Measurements from ENCODE around the gene PREX1. TPM values are rescaled to one million over a fixed set of nuclear protein-coding genes. Genes with fewer than 3 reads are reported as not detected.

The PREX1 gene
- total and polyA plus RNA-seq, 2 experiments from 2014 or later = 2.4 to 10.3 TPM

DNA sequence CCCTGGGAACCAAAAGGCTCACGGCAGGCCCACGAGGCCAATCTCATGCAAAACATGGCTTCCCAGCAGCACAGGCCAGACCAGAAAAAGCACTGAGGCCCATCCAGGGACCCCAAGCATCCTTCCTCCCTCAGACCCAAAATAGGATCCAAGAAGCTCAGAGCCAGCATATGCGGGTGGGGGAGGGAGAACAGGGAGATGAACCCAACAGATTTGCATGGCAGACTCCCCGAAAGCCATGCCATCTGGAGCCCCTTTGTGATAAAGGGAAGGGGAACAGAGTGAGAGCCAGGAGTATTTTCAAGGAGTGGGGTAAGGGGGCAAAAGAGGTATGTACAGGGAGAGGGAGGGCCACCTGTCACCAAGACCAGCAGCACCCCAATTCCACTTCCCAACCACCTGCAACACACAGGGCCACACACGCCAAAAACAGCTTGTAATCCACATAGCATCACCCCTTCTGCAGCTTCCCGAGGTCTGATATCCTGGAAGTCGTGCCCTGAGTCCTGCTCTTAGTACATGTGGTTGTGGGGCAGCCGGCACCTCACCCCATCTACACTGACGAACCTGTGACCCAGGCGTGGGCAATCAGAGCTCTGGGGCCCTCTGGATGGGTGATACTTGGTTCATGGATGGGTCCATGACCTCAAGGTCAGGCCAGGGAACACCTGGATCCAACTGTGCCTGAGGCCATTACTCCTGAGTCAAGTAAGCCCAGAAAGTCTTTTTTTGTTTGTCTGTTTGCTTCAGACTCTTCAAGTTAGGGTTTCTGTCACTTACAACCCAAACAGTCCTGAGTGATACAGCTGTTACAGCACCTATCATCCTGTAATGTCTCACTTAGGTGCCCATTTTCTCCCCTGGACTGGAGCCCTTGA is 24.4 kb downstream of the PREX1 start:
- Histone ChIP-seq H3K27me3 (ENCODE audit: insufficient read depth) (no peaks in the 10 kb centered on the region), H4K20me1 (replicated peaks; ENCODE audit: insufficient read depth) (no peaks in the 10 kb centered on the region), H3K4me3 (no peak overlapping the region), H3K4me1 (ENCODE audit: insufficient read depth) (no peaks in the 10 kb centered on the region), H3K36me3 (ENCODE audit: insufficient read depth) (no peaks in the 10 kb centered on the region), H3K27ac (ENCODE audit: low read depth) (no peak overlapping the region), H3K79me2 (replicated peaks; ENCODE audit: insufficient read depth) (no peaks in the 10 kb centered on the region), H3K9me2 (ENCODE audit: insufficient read depth) (no peaks in the 10 kb centered on the region), H2AFZ (no peak overlapping the region), H3F3A (replicated peaks; ENCODE audit: low read depth) (no peaks in the 10 kb centered on the region), H3K4me2 (no peak overlapping the region)
- peaks cover 4% of the 10 kb centered on the region; the same call in 2 of the 3 replicates for H3K9me3 Mint-ChIP-seq
- H3K36me3 Mint-ChIP-seq (ENCODE audit: low read depth) = peaks cover 11% of the 10 kb centered on the region
- H3K4me1 Mint-ChIP-seq = peaks cover 5% of the 10 kb centered on the region
- H3K27me3 Mint-ChIP-seq (ENCODE audit: insufficient read depth, low read depth, poor library complexity) = peaks cover 4% of the 10 kb centered on the region
- ATAC-seq (no peak), DNase-seq (ENCODE audit: low spot score) (no peak)
- TF ChIP-seq ZNF114 (CRISPR knock-in tag; IDR thresholded peaks at IDR 0.05) (no peak), JUNB (IDR thresholded peaks at IDR 0.05; ENCODE audit: unreplicated experiment) (no peak), STAT1 (IDR thresholded peaks at IDR 0.05; ENCODE audit: unreplicated experiment) (no peak), CREB1 (CRISPR knock-in tag; IDR thresholded peaks at IDR 0.05; ENCODE audit: low read depth) (no peak), NANOG (IDR thresholded peaks at IDR 0.05; ENCODE audit: borderline replicate concordance) (no peak), EZH2phosphoT487 (IDR thresholded peaks at IDR 0.05; ENCODE audit: unreplicated experiment) (no peak), ZNF331 (CRISPR knock-in tag; IDR thresholded peaks at IDR 0.05; ENCODE audit: low read depth) (no peak), EZH2 (IDR thresholded peaks at IDR 0.05; ENCODE audit: low read depth, unreplicated experiment) (no peak), POLR2AphosphoS5 (IDR thresholded peaks at IDR 0.05; ENCODE audit: low read depth) (no peak)
- TF ChIP-seq, protein P1, sequence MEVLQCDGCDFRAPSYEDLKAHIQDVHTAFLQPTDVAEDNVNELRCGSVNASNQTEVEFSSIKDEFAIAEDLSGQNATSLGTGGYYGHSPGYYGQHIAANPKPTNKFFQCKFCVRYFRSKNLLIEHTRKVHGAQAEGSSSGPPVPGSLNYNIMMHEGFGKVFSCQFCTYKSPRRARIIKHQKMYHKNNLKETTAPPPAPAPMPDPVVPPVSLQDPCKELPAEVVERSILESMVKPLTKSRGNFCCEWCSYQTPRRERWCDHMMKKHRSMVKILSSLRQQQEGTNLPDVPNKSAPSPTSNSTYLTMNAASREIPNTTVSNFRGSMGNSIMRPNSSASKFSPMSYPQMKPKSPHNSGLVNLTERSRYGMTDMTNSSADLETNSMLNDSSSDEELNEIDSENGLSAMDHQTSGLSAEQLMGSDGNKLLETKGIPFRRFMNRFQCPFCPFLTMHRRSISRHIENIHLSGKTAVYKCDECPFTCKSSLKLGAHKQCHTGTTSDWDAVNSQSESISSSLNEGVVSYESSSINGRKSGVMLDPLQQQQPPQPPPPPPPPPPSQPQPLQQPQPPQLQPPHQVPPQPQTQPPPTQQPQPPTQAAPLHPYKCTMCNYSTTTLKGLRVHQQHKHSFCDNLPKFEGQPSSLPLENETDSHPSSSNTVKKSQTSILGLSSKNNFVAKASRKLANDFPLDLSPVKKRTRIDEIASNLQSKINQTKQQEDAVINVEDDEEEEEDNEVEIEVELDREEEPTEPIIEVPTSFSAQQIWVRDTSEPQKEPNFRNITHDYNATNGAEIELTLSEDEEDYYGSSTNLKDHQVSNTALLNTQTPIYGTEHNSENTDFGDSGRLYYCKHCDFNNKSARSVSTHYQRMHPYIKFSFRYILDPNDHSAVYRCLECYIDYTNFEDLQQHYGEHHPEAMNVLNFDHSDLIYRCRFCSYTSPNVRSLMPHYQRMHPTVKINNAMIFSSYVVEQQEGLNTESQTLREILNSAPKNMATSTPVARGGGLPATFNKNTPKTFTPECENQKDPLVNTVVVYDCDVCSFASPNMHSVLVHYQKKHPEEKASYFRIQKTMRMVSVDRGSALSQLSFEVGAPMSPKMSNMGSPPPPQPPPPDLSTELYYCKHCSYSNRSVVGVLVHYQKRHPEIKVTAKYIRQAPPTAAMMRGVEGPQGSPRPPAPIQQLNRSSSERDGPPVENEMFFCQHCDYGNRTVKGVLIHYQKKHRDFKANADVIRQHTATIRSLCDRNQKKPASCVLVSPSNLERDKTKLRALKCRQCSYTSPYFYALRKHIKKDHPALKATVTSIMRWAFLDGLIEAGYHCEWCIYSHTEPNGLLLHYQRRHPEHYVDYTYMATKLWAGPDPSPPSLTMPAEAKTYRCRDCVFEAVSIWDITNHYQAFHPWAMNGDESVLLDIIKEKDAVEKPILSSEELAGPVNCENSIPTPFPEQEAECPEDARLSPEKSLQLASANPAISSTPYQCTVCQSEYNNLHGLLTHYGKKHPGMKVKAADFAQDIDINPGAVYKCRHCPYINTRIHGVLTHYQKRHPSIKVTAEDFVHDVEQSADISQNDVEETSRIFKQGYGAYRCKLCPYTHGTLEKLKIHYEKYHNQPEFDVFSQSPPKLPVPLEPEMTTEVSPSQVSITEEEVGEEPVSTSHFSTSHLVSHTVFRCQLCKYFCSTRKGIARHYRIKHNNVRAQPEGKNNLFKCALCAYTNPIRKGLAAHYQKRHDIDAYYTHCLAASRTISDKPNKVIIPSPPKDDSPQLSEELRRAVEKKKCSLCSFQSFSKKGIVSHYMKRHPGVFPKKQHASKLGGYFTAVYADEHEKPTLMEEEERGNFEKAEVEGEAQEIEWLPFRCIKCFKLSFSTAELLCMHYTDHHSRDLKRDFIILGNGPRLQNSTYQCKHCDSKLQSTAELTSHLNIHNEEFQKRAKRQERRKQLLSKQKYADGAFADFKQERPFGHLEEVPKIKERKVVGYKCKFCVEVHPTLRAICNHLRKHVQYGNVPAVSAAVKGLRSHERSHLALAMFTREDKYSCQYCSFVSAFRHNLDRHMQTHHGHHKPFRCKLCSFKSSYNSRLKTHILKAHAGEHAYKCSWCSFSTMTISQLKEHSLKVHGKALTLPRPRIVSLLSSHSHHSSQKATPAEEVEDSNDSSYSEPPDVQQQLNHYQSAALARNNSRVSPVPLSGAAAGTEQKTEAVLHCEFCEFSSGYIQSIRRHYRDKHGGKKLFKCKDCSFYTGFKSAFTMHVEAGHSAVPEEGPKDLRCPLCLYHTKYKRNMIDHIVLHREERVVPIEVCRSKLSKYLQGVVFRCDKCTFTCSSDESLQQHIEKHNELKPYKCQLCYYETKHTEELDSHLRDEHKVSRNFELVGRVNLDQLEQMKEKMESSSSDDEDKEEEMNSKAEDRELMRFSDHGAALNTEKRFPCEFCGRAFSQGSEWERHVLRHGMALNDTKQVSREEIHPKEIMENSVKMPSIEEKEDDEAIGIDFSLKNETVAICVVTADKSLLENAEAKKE (CRISPR knock-in tag; IDR thresholded peaks at IDR 0.05) = no peak
- TF ChIP-seq, protein P2, sequence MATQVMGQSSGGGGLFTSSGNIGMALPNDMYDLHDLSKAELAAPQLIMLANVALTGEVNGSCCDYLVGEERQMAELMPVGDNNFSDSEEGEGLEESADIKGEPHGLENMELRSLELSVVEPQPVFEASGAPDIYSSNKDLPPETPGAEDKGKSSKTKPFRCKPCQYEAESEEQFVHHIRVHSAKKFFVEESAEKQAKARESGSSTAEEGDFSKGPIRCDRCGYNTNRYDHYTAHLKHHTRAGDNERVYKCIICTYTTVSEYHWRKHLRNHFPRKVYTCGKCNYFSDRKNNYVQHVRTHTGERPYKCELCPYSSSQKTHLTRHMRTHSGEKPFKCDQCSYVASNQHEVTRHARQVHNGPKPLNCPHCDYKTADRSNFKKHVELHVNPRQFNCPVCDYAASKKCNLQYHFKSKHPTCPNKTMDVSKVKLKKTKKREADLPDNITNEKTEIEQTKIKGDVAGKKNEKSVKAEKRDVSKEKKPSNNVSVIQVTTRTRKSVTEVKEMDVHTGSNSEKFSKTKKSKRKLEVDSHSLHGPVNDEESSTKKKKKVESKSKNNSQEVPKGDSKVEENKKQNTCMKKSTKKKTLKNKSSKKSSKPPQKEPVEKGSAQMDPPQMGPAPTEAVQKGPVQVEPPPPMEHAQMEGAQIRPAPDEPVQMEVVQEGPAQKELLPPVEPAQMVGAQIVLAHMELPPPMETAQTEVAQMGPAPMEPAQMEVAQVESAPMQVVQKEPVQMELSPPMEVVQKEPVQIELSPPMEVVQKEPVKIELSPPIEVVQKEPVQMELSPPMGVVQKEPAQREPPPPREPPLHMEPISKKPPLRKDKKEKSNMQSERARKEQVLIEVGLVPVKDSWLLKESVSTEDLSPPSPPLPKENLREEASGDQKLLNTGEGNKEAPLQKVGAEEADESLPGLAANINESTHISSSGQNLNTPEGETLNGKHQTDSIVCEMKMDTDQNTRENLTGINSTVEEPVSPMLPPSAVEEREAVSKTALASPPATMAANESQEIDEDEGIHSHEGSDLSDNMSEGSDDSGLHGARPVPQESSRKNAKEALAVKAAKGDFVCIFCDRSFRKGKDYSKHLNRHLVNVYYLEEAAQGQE (IDR thresholded peaks at IDR 0.05; ENCODE audit: unreplicated experiment) = no peak
- TF ChIP-seq, protein P3, sequence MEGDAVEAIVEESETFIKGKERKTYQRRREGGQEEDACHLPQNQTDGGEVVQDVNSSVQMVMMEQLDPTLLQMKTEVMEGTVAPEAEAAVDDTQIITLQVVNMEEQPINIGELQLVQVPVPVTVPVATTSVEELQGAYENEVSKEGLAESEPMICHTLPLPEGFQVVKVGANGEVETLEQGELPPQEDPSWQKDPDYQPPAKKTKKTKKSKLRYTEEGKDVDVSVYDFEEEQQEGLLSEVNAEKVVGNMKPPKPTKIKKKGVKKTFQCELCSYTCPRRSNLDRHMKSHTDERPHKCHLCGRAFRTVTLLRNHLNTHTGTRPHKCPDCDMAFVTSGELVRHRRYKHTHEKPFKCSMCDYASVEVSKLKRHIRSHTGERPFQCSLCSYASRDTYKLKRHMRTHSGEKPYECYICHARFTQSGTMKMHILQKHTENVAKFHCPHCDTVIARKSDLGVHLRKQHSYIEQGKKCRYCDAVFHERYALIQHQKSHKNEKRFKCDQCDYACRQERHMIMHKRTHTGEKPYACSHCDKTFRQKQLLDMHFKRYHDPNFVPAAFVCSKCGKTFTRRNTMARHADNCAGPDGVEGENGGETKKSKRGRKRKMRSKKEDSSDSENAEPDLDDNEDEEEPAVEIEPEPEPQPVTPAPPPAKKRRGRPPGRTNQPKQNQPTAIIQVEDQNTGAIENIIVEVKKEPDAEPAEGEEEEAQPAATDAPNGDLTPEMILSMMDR (conservative IDR thresholded peaks at IDR 0.05; ENCODE audit: low read depth in 2 of 2) = no peak
- TF ChIP-seq, protein P4, sequence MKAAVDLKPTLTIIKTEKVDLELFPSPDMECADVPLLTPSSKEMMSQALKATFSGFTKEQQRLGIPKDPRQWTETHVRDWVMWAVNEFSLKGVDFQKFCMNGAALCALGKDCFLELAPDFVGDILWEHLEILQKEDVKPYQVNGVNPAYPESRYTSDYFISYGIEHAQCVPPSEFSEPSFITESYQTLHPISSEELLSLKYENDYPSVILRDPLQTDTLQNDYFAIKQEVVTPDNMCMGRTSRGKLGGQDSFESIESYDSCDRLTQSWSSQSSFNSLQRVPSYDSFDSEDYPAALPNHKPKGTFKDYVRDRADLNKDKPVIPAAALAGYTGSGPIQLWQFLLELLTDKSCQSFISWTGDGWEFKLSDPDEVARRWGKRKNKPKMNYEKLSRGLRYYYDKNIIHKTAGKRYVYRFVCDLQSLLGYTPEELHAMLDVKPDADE (IDR thresholded peaks at IDR 0.05) = no peak
- no peak overlapping the region for H3K4me3 Mint-ChIP-seq
- no peak overlapping the region for H3K27ac Mint-ChIP-seq
